GM12872 (cell line): ENCODE results near the gene ATP5PO.

ENCODE experiments used
- CTCF ChIP-seq: IDR thresholded peaks from 3 replicates; pipeline ENCODE4 v1.5.1; 2011; ENCODE audit warnings: low read depth, mild to moderate bottlenecking, low read length, moderate library complexity; ENCODE audit not compliant: insufficient read depth

Gene ATP5PO

GRCh38 chr21:33915368-33916199 is at the start of gene ATP5PO:
Gene ATP5PO, minus strand, starts transcription at chr21:33915804. Its CDS starts 41 bp downstream, at chr21:33915763.
- TF ChIP-seq CTCF, result no peak

GRCh38 chr21:33964706-33965325 is 49.2 kb upstream of the ATP5PO start:
- TF ChIP-seq CTCF, result no peak

- no peak for TF ChIP-seq CTCF
Measured at GRCh38 chr21:33963848-33964555, 48.4 kb upstream of the ATP5PO start.

GRCh38 chr21:33962290-33962689 is 46.7 kb upstream of the ATP5PO start:
- TF ChIP-seq CTCF, result no peak

- TF ChIP-seq CTCF, result no peak
Measured at GRCh38 chr21:33961061-33961460, 45.5 kb upstream of the ATP5PO start.

- no peak for TF ChIP-seq CTCF
Measured at GRCh38 chr21:33959680-33960079, 44.1 kb upstream of the ATP5PO start.

- TF ChIP-seq CTCF, result no peak
Measured at GRCh38 chr21:33954395-33954794, 38.8 kb upstream of the ATP5PO start.
